HepG2 (cell line): ENCODE data around the gene CBFA2T2. TPM values are rescaled to one million over a fixed set of nuclear protein-coding genes. Genes with fewer than 3 reads are reported as not detected.

Experiments
- AKNA ChIP-seq: sonication (generic); formaldehyde crosslinking; IDR thresholded peaks from 2 replicates; pipeline ENCODE4 v1.4.0; 2020; ENCODE audit warnings: missing genetic modification reagents, borderline replicate concordance
- ATF4 ChIP-seq, 2 experiments: fragments of 450-650 bp in 1 of 2; sonication (generic) in 1 of 2; formaldehyde crosslinking; IDR thresholded peaks; 2 replicates each; pipeline versions ENCODE4 v1.5.0 to v1.8.0; 2020 to 2022; ENCODE audit warnings: mild to moderate bottlenecking in 1 of 2, missing genetic modification reagents in 1 of 2
- FOSL2 ChIP-seq: sonication (generic); formaldehyde crosslinking; IDR thresholded peaks from 2 replicates; pipeline ENCODE4 v1.4.0; 2020; ENCODE audit warnings: missing genetic modification reagents
- FOXP4 ChIP-seq: sonication (generic); formaldehyde crosslinking; IDR thresholded peaks from 2 replicates; pipeline ENCODE4 v1.4.0; 2020; ENCODE audit warnings: missing genetic modification reagents
- GABPA ChIP-seq, 2 experiments: IDR thresholded peaks; 2 replicates each; pipeline ENCODE4 v1.6.1; 2011 to 2016; ENCODE audit warnings: low read depth in 2 of 2, low read length in 1 of 2, missing biosample characterization in 1 of 2, missing genetic modification characterization in 1 of 2
- MED8 ChIP-seq: sonication (generic); formaldehyde crosslinking; IDR thresholded peaks from 2 replicates; pipeline ENCODE4 v1.8.1; 2023; ENCODE audit warnings: mild to moderate bottlenecking, missing genetic modification reagents; ENCODE audit not compliant: insufficient replicate concordance
- NFIC ChIP-seq: IDR thresholded peaks from 2 replicates; pipeline ENCODE4 v1.6.1; 2012; ENCODE audit warnings: mild to moderate bottlenecking, low read length, inconsistent platforms
- NFYC ChIP-seq: IDR thresholded peaks from 2 replicates; pipeline ENCODE4 v1.6.1; 2016; ENCODE audit warnings: missing genetic modification reagents, missing compliant biosample characterization
- RFXANK ChIP-seq: IDR thresholded peaks from 2 replicates; pipeline ENCODE4 v1.6.1; 2016
- RXRB ChIP-seq: IDR thresholded peaks from 2 replicates; pipeline ENCODE4 v1.6.1; 2016; ENCODE audit warnings: borderline replicate concordance, missing genetic modification reagents, missing compliant biosample characterization
- SOX13 ChIP-seq, 3 experiments: fragments of 450-650 bp in 1 of 3; sonication (generic) in 1 of 3; formaldehyde crosslinking in 1 of 3; IDR thresholded peaks in 2 of 3; conservative IDR thresholded peaks in 1 of 3; 2 replicates each; pipeline versions ENCODE4 v1.5.0 to v1.6.1; 2016 to 2020; ENCODE audit warnings: antibody characterized with exemption in 1 of 3, mild to moderate bottlenecking in 1 of 3, missing compliant biosample characterization in 1 of 3, missing genetic modification reagents in 1 of 3, moderate library complexity in 1 of 3
- SOX5 ChIP-seq: IDR thresholded peaks from 2 replicates; pipeline ENCODE4 v1.6.1; 2016; ENCODE audit warnings: borderline replicate concordance
- STAG1 ChIP-seq: sonication (generic); formaldehyde crosslinking; IDR thresholded peaks from 2 replicates; pipeline ENCODE4 v1.4.0; 2020; ENCODE audit warnings: missing genetic modification reagents
- TCF7 ChIP-seq: sonication (generic); IDR thresholded peaks from 2 replicates; pipeline ENCODE4 v1.6.1; 2016; ENCODE audit warnings: antibody characterized with exemption, low read depth
- ZC3H13 ChIP-seq: sonication (generic); formaldehyde crosslinking; IDR thresholded peaks from 2 replicates; pipeline ENCODE4 v1.8.1; 2023; ENCODE audit warnings: mild to moderate bottlenecking, missing genetic modification reagents, moderate library complexity
- ZC3H4 ChIP-seq: sonication (generic); formaldehyde crosslinking; IDR thresholded peaks from 2 replicates; pipeline ENCODE4 v1.4.0; 2020; ENCODE audit warnings: missing genetic modification reagents, borderline replicate concordance
- ZFP62 ChIP-seq: sonication (generic); formaldehyde crosslinking; IDR thresholded peaks from 2 replicates; pipeline ENCODE4 v1.4.0; 2020; ENCODE audit warnings: missing genetic modification reagents
- ZMAT3 ChIP-seq: sonication (generic); formaldehyde crosslinking; conservative IDR thresholded peaks from 2 replicates; pipeline ENCODE4 v1.7.0; 2021; ENCODE audit warnings: missing genetic modification reagents
- ZNF44 ChIP-seq: sonication (generic); formaldehyde crosslinking; IDR thresholded peaks from 2 replicates; pipeline ENCODE4 v1.5.1; 2020; ENCODE audit warnings: mild to moderate bottlenecking, missing genetic modification reagents
- ZNF513 ChIP-seq: sonication (generic); formaldehyde crosslinking; conservative IDR thresholded peaks from 2 replicates; pipeline ENCODE4 v1.5.0; 2020; ENCODE audit warnings: missing genetic modification reagents
- ZSCAN20 ChIP-seq: sonication (generic); formaldehyde crosslinking; IDR thresholded peaks from 2 replicates; pipeline ENCODE4 v1.4.0; 2020; ENCODE audit warnings: missing genetic modification reagents, mild to moderate bottlenecking, borderline replicate concordance
- ZZZ3 ChIP-seq: sonication (generic); formaldehyde crosslinking; IDR thresholded peaks from 2 replicates; pipeline ENCODE4 v1.4.0; 2020; ENCODE audit warnings: missing genetic modification reagents, mild to moderate bottlenecking, borderline replicate concordance
- polyA plus RNA-seq, 8 experiments: library from polyadenylated mRNA; depleted of rRNA in 3 of 8; stranded (reverse) in 7 of 8; unstranded in 1 of 8; fragments of >200 nt; fragmentation: Illumina TruSeq in 4 of 8; extraction: Trizol in 4 of 8; gene quantifications; 2 replicates each; pipeline versions ENCODE4 v1.2.1 to v1.2.3, GENCODE V29; 2011 to 2016; ENCODE audit warnings: low read depth in 4 of 8, missing spikeins in 1 of 8, mixed read lengths in 1 of 8; ENCODE audit not compliant: insufficient read depth in 1 of 8
- total RNA-seq, 5 experiments: library from RNA; depleted of rRNA; stranded (reverse); fragments of >200 nt; fragmentation: Illumina TruSeq; extraction: Trizol; gene quantifications; 2 replicates each; pipeline ENCODE4 v1.2.3, GENCODE V29; 2016; ENCODE audit warnings: low read depth in 1 of 5

Gene CBFA2T2
- total and polyA plus RNA-seq, 2 of the 13 experiments (the other 11 are each of a cell fraction or from before 2014, with no cell fraction given), result 6.3 to 21.2 TPM

GRCh38 chr20:33689973-33690372, 200.1 kb downstream of the CBFA2T2 start (continued):
- TF ChIP-seq ZNF513 (no peak), GABPA (IDR thresholded peaks at IDR 0.05; ENCODE audit: low read depth, low read length) (no peak), GABPA (CRISPR knock-in tag; IDR thresholded peaks at IDR 0.05; ENCODE audit: low read depth) (no peak), ZFP62 (CRISPR knock-in tag) (no peak), ATF4 (CRISPR knock-in tag; IDR thresholded peaks at IDR 0.05) (no peak), SOX5 (CRISPR knock-in tag) (0 out of 2 replicates have a peak, but pooled peaks have one; percentile 41), RXRB (CRISPR knock-in tag) (peak; percentile 50; the same call in 1 of the 2 replicates), STAG1 (CRISPR knock-in tag) (no peak), FOXP4 (CRISPR knock-in tag) (peak; percentile 67), MED8 (CRISPR knock-in tag) (no peak), ZNF44 (CRISPR knock-in tag) (no peak), RFXANK (no peak), NFIC (0 out of 2 replicates have a peak, but pooled peaks have one; percentile 58), ZZZ3 (CRISPR knock-in tag) (no peak), ZC3H13 (no peak), ZSCAN20 (CRISPR knock-in tag) (no peak), AKNA (CRISPR knock-in tag) (no peak), ZC3H4 (CRISPR knock-in tag) (no peak), SOX13 (IDR thresholded peaks at IDR 0.05) (0 out of 2 replicates have a peak, but pooled peaks have one; percentile 36), SOX13 (CRISPR knock-in tag; conservative IDR thresholded peaks at IDR 0.05 in 1 of 2, IDR thresholded peaks at IDR 0.05 in 1 of 2) (peak in 1 of 2 experiments; percentile 47; a peak in 1 of 4 replicates), ZMAT3 (CRISPR knock-in tag) (no peak), NFYC (CRISPR knock-in tag) (no peak), FOSL2 (CRISPR knock-in tag) (peak; percentile 90), TCF7 (peak; percentile 89)
